Thyroid gland (tissue), 4 donors: ENCODE data around the gene AP3D1. TPM values are rescaled to one million over a fixed set of nuclear protein-coding genes. Genes with fewer than 3 reads are reported as not detected.

ENCODE experiments used
- DNase-seq, 2 donors: peaks; one replicate each; pipeline ENCODE4 v3.0.0-alpha.2; 2019
- H3K27ac ChIP-seq, 3 donors: fragments of 200-600 bp; sonication (generic); 1 replicate in 2 of 3; 2 replicates in 1 of 3; pipeline ENCODE4 v1.5.1; 2016 to 2019; ENCODE audit warnings: mild to moderate bottlenecking in 1 of 3, moderate library complexity in 1 of 3
- H3K27me3 ChIP-seq: fragments of 200-600 bp; sonication (generic); one replicate; pipeline ENCODE4 v1.5.1; 2019
- H3K36me3 ChIP-seq, 2 donors: fragments of 200-600 bp; sonication (generic); one replicate each; pipeline ENCODE4 v1.5.1; 2016 to 2019
- H3K4me1 ChIP-seq, 2 donors: fragments of 200-600 bp; sonication (generic); one replicate each; pipeline ENCODE4 v1.5.1; 2017 to 2019
- H3K4me3 ChIP-seq, 3 donors: fragments of 200-600 bp; sonication (generic); replicated peaks in 1 of 3; 1 replicate in 2 of 3; 2 replicates in 1 of 3; pipeline ENCODE4 v1.5.1; 2016; ENCODE audit warnings: mild to moderate bottlenecking in 1 of 3
- H3K9me3 ChIP-seq: fragments of 200-600 bp; sonication (generic); one replicate; pipeline ENCODE4 v1.5.1; 2017
- POLR2A ChIP-seq, 2 donors: fragments of 450-650 bp; IDR thresholded peaks; one replicate each; pipeline ENCODE4 v1.6.1; 2017; ENCODE audit warnings: antibody characterized with exemption in 2 of 2, mild to moderate bottlenecking in 2 of 2, moderate library complexity in 1 of 2
- WGBS, 2 donors: methylation state at CpG; one replicate each; pipeline ENCODE4 v1.1.5; 2017; 5-methylcytosine and 5-hydroxymethylcytosine counted together
- intact Hi-C: fragments of 100-400 bp; cut with DNase I; formaldehyde crosslinking; loops from one replicate; pipeline ENCODE4 v1.15.1; 2023
- total RNA-seq, 4 donors: library from RNA; depleted of rRNA; stranded (reverse); fragments of >200 nt; gene quantifications; one replicate each; pipeline ENCODE4 v1.2.3, GENCODE V29; 2016
- TF ChIP-seq, protein P1 (sequence below), 6 experiments: fragments of 200-600 bp in 3 of 6; fragments of 450-650 bp in 3 of 6; sonication (generic) in 3 of 6; IDR thresholded peaks; one replicate each; pipeline ENCODE4 v1.5.1; 2016 to 2019; ENCODE audit warnings: antibody characterized with exemption in 6 of 6, mild to moderate bottlenecking in 2 of 6, inconsistent platforms in 1 of 6, moderate library complexity in 1 of 6

AP3D1 gene
- total RNA-seq, 4 donors from 2014 or later = 62.5 to 121 (median 118) TPM

DNA sequence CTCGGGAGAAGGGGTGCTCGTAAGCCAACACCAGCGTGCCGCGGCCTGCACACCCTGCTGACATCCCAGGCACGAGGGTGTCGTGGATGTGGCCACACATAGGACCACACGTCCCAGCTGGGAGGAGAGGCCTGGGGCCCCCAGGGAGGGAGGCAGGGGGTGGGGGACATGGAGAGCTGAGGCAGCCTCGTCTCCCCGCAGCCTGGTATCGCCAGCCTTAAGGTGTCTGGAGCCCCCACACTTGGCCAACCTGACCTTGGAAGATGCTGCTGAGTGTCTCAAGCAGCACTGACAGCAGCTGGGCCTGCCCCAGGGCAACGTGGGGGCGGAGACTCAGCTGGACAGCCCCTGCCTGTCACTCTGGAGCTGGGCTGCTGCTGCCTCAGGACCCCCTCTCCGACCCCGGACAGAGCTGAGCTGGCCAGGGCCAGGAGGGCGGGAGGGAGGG is 52.3 kb downstream of the AP3D1 start:
- H3K27me3 ChIP-seq = no peaks in the 10 kb centered on the region
- no peaks in the 10 kb centered on the region for H3K9me3 ChIP-seq
- no peak overlapping the region for H3K4me3 ChIP-seq
- no peak for DNase-seq
- 65% methylated on average over 11 of the region's 16 CpGs; no CpG with 5 or more reads in 1 of the 2 donors for WGBS, 2 donors
- TF ChIP-seq POLR2A (IDR thresholded peaks at IDR 0.05) = no peak
- TF ChIP-seq, protein P1, sequence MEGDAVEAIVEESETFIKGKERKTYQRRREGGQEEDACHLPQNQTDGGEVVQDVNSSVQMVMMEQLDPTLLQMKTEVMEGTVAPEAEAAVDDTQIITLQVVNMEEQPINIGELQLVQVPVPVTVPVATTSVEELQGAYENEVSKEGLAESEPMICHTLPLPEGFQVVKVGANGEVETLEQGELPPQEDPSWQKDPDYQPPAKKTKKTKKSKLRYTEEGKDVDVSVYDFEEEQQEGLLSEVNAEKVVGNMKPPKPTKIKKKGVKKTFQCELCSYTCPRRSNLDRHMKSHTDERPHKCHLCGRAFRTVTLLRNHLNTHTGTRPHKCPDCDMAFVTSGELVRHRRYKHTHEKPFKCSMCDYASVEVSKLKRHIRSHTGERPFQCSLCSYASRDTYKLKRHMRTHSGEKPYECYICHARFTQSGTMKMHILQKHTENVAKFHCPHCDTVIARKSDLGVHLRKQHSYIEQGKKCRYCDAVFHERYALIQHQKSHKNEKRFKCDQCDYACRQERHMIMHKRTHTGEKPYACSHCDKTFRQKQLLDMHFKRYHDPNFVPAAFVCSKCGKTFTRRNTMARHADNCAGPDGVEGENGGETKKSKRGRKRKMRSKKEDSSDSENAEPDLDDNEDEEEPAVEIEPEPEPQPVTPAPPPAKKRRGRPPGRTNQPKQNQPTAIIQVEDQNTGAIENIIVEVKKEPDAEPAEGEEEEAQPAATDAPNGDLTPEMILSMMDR (IDR thresholded peaks at IDR 0.05) = no peak
- H3K27ac ChIP-seq = no peak overlapping the region
- peaks cover 28 to 29% of the 10 kb centered on the region in 2 donors for H3K36me3 ChIP-seq
- intact Hi-C loops = no loop called here
- H3K4me1 ChIP-seq = peaks cover 11 to 16% of the 10 kb centered on the region in 2 donors

DNA sequence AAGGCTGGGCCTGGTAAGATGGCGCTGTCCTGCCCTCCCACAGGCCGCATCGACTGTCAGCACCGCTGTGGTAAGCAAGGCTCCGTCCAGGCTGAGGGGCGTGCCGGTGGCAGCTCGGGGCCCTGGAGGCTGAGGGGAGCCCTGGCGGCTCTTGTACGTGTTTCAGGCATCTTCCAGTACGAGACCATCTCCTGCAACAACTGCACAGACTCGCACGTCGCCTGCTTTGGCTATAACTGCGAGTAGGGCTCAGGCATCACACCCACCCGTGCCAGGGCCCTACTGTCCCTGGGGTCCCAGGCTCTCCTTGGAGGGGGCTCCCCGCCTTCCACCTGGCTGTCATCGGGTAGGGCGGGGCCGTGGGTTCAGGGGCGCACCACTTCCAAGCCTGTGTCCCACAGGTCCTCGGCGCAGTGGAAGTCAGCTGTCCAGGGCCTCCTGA is 53.5 kb downstream of the AP3D1 start:
- TF ChIP-seq POLR2A (IDR thresholded peaks at IDR 0.05) = no peak
- TF ChIP-seq, protein P1 (IDR thresholded peaks at IDR 0.05) = no peak
- intact Hi-C loops = no loop called here
- 87 to 96% methylated on average over 13 to 22 of the region's 23 CpGs for WGBS, 2 donors
- Histone ChIP-seq H3K27me3 (no peaks in the 10 kb centered on the region), H3K4me1 (peaks cover 11 to 16% of the 10 kb centered on the region in 2 donors), H3K36me3 (peaks cover 28 to 29% of the 10 kb centered on the region in 2 donors), H3K9me3 (no peaks in the 10 kb centered on the region), H3K27ac (no peak overlapping the region), H3K4me3 (no peak overlapping the region)
- no peak for DNase-seq

DNA sequence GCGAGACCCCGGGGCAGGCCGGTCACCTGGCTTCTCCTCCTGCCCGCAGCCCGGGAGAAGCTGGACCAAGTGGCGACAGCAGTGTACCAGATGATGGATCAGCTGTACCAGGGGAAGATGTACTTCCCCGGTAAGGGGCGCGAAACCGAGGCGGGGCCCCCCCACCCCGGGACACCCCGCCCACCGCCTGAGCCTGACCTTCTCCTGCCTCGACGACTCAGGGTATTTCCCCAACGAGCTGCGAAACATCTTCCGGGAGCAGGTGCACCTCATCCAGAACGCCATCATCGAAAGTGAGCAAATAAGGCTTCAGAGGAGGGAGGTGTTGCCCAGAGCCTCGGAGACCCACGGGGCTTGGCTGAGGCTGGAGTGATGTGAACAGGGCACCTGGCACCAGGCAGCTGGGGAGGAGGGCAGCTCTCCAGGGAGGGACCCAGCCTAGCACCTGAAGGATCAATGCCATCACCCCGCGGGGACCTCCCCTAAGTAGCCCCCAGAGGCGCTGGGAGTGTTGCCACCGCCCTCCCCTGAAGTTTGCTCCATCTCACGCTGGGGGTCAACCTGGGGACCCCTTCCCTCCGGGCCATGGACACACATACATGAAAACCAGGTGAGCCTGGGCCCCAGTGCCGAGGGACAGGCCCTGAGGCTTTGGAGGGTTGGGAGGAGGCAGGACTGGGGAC is 54.0 kb downstream of the AP3D1 start:
- H3K27me3 ChIP-seq = no peaks in the 10 kb centered on the region
- H3K4me1 ChIP-seq = peaks cover 11 to 16% of the 10 kb centered on the region in 2 donors
- WGBS, 2 donors = 26 to 36% methylated on average over 9 to 23 of the region's 30 CpGs
- peak overlapping the region in 1 of 3 donors; percentile 38 for H3K4me3 ChIP-seq
- H3K27ac ChIP-seq = no peak overlapping the region
- DNase-seq = no peak
- H3K9me3 ChIP-seq = no peaks in the 10 kb centered on the region
- TF ChIP-seq, protein P1 (IDR thresholded peaks at IDR 0.05) = no peak
- no peak for TF ChIP-seq POLR2A (IDR thresholded peaks at IDR 0.05)
- H3K36me3 ChIP-seq = peaks cover 28 to 29% of the 10 kb centered on the region in 2 donors
- intact Hi-C loops = no loop called here

DNA sequence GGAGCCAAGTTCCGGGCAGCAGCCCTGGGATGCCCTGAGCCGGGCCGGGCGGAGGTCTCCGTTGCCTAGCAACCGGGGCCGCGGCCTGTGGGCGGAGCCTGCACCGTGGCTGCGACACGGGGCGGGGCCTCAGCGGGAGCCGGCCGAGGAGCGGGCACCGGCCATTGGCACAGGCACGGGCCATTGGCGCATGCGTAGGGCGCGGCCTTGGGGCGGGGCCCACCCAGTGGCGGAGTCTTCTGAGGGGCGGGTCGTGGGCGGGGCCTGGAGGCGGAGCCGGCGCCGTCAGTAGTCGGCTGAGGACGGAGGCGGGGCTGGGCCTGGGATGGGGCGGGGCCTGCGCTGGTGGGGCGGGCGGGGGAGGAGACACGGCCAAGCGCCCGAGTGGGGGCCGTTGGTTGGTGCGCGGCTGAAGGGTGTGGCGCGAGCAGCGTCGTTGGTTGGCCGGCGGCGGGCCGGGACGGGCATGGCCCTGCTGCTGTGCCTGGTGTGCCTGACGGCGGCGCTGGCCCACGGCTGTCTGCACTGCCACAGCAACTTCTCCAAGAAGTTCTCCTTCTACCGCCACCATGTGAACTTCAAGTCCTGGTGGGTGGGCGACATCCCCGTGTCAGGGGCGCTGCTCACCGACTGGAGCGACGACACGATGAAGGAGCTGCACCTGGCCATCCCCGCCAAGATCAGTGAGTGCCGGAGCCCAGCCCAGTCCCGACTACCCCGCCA is 54.7 kb downstream of the AP3D1 start, which contains the start of gene IZUMO4:
TSS of gene IZUMO4 (plus strand) at position 436 of the 723 bp plus-strand sequence. CDS start at position 467, 31 bp downstream.
- H3K27me3 ChIP-seq = no peaks in the 10 kb centered on the region
- peak within 1 kb of the TSS; percentile 70 to 89 (median 83) for H3K4me3 ChIP-seq
- peak; percentile 99 for DNase-seq
- intact Hi-C loops = no loop called here
- WGBS, 2 donors = 0% methylated on average over 25 of the region's 70 CpGs; no CpG with 5 or more reads in 1 of the 2 donors
- H3K36me3 ChIP-seq = peaks cover 22 to 25% of the 10 kb centered on the region in 2 donors
- peaks cover 13 to 16% of the 10 kb centered on the region in 2 donors for H3K4me1 ChIP-seq
- H3K9me3 ChIP-seq = no peaks in the 10 kb centered on the region
- peak within 1 kb of the TSS; percentile 95 to 99 (median 97) for H3K27ac ChIP-seq
- TF ChIP-seq, protein P1 (IDR thresholded peaks at IDR 0.05) = peak in 4 of 6 experiments; percentile 19 to 53 (median 36)
- peak in 1 of 2 donors; percentile 46 for TF ChIP-seq POLR2A (IDR thresholded peaks at IDR 0.05)
